Measurements from ENCODE around the gene APEH.

APEH gene

DNA sequence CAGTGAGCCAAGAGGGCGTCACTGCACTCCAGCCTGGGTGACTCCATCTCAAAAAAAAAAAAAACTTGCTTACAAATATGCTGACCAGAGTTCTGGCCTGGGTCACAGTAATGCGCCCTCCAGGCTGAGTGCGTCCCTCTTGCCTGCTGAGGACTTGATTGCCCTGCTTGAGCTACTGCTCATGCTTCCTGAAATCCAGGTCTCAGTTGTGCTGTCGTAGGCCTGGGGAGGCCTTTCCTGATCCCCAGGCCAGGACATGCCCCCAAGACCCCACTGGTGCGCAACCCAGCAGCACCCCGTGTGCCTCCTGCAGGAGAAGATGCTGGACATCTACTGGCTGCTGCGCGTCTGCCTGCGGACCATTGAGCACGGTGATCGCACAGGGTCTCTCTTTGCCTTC lies 38.0 kb downstream of the APEH start:
- no peak for DNase-seq (ENCODE audit: low read depth)
- no peak overlapping the region for H3K4me3 ChIP-seq (ENCODE audit: low read length)
- TF ChIP-seq, protein P1, sequence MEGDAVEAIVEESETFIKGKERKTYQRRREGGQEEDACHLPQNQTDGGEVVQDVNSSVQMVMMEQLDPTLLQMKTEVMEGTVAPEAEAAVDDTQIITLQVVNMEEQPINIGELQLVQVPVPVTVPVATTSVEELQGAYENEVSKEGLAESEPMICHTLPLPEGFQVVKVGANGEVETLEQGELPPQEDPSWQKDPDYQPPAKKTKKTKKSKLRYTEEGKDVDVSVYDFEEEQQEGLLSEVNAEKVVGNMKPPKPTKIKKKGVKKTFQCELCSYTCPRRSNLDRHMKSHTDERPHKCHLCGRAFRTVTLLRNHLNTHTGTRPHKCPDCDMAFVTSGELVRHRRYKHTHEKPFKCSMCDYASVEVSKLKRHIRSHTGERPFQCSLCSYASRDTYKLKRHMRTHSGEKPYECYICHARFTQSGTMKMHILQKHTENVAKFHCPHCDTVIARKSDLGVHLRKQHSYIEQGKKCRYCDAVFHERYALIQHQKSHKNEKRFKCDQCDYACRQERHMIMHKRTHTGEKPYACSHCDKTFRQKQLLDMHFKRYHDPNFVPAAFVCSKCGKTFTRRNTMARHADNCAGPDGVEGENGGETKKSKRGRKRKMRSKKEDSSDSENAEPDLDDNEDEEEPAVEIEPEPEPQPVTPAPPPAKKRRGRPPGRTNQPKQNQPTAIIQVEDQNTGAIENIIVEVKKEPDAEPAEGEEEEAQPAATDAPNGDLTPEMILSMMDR (IDR thresholded peaks at IDR 0.05; ENCODE audit: insufficient read depth, low read depth, low read length, missing control alignments): no peak

DNA sequence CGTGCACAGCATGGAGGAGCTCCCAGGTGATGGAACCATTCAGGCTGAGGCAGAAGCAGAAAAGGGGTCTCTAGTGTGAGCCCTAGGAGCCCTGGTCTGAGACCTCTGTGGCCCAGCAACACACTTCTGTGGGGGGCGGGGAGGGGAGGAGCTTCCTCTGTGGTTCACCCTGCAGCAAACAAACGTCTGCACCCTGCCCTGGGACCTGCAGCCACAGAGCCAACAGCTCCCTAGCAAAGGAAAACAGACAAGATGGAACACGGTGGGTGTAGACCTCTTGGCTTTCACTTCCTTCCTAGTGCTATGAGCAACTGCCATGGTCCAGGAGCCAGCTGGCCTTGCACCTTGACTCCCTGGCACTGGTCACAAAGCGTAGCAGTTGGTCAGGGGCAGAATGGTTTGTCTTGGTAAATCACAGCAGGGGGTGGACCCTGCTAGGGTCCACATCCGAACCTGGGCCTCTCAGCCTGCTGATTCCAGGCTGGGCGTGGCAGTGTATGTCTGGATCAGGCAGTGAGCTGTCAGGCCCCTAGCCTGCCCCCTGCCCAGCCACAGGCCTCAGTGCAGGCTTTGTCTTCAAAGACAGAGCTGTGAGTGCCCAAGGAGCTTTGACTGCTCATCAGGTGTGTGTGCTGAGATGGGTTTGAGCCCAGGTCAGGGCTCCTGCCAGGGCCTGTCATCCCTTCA lies 38.6 kb downstream of the APEH start:
- H3K4me3 ChIP-seq (ENCODE audit: low read length): no peak overlapping the region
- TF ChIP-seq, protein P1 (IDR thresholded peaks at IDR 0.05; ENCODE audit: insufficient read depth, low read depth, low read length, missing control alignments): no peak
- no peak for DNase-seq (ENCODE audit: low read depth)

DNA sequence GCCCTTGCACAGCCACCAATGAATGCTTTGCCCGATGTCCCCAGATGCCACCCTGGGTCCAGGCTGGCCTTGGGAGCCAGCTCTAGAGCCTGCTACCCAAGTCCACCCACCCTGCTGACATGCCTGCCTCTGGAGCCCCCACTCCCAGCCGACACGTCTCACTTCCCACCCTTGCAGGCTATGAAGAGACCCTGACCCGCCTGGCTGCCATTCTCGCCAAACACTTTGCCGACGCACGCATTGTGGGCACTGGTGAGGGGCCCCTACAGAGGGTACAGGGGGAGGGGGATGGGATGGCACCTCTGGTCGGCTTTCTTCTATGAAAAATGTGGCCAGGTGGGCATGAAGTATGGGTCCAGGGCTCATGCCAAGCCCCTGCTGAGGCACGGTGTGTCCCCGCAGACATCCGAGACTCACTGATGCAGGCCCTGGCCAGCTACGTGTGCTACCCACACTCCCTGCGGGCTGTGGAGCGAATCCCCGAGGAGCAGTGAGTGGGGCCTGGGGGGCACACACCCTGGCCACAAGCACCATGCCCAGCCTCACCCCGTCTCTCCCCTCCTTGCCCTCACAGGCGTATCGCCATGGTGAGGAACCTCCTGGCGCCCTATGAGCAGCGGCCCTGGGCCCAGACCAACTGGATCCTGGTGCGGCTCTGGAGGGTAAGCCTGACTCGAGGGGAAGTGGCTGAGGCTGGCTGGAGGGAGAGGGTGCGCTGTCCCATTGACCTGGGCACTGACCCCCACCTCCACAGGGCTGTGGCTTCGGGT lies 39.4 kb downstream of the APEH start:
- no peak for DNase-seq (ENCODE audit: low read depth)
- TF ChIP-seq, protein P1 (IDR thresholded peaks at IDR 0.05; ENCODE audit: insufficient read depth, low read depth, low read length, missing control alignments): no peak
- no peak overlapping the region for H3K4me3 ChIP-seq (ENCODE audit: low read length)

DNA sequence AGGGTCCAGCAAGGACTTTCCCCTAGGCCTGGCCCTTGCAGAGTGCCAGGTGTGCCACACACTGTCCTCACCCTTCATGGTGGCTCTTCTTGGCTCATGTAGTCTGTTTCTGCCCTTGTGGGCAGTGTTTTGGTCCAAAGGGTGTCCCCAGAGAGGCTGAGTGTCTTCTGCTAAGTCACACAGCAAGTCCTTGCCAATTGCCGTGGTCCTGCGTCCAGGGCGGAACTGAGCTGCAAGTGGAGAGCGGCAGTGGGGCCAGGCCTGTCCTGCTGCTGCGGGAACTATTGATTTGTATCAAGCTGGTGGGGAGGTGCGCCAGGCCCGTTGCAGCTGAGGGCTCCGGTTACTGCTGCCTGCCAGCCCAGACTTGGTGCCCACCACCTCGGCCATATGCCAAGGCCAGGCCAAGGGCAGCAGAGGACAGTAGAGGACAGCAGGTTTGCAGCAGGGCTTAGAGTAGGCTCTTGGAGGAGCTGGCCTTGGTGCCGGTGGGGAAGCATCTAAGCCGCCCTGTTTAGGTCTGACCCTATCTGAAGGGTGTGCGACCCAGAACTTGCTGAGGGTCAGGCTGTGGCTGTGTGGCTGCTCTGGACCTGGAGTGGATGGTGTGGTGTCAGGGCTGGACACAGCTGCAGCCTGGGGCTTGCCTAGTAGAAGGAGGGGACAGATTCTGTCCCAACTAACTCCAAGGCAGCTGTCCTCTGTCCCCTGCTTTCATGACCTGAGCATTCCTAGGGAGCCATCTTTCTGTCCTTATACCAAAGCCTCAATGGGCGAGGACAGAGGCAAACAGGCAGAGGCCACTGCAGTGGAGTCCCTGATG lies 40.8 kb downstream of the APEH start:
- no peak for DNase-seq (ENCODE audit: low read depth)
- TF ChIP-seq, protein P1 (IDR thresholded peaks at IDR 0.05; ENCODE audit: insufficient read depth, low read depth, low read length, missing control alignments): no peak
- H3K4me3 ChIP-seq (ENCODE audit: low read length): no peak overlapping the region

DNA sequence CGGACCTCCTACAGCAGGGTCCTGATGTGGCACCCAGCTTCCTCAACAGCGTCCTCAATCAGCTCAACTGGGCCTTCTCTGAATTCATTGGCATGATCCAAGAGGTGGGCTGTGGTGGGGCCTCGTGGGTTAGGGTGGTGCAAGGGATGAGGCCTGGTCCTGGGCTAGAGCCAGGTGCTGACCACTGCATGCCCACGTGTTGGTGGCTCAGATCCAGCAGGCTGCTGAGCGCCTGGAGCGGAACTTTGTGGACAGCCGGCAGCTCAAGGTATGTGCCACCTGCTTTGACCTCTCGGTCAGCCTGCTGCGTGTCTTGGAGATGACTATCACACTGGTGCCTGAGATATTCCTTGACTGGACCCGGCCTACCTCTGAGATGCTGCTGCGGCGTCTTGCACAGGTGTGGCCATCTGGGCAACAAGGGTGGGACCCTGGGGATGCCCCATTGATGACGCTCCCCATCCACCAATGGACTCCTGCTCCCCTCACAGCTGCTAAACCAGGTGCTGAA lies 41.5 kb downstream of the APEH start:
- H3K4me3 ChIP-seq (ENCODE audit: low read length): no peak overlapping the region
- TF ChIP-seq, protein P1 (IDR thresholded peaks at IDR 0.05; ENCODE audit: insufficient read depth, low read depth, low read length, missing control alignments): no peak
- no peak for DNase-seq (ENCODE audit: low read depth)

DNA sequence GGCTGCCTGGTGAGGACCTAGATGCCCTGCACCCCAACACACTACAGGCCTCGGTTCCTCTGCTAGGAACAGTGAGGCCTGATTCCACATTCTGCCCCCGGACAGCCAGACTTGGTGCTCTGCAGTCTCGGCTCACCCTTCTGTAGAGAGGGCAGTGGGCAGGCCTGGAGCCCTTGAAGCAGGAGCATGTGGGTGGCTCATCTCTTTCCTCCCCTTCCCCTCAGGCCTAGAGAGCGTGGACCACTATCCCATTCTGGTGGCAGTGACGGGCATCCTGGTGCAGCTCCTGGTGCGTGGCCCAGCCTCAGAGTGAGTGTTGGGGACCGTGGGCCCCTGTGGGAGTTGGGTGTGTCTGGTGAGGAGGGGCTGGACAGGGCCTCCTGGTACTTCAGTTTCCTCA lies 42.0 kb downstream of the APEH start:
- TF ChIP-seq, protein P1 (IDR thresholded peaks at IDR 0.05; ENCODE audit: insufficient read depth, low read depth, low read length, missing control alignments): no peak
- DNase-seq (ENCODE audit: low read depth): no peak
- H3K4me3 ChIP-seq (ENCODE audit: low read length): no peak overlapping the region

Data from epithelial cell of esophagus (primary cell).